Measurements from ENCODE around the gene SLC4A1. TPM values are rescaled to one million over a fixed set of nuclear protein-coding genes. Genes with fewer than 3 reads are reported as not detected.

Gene SLC4A1
- total and polyA plus RNA-seq, 2 experiments from 2014 or later, result not detected

DNA sequence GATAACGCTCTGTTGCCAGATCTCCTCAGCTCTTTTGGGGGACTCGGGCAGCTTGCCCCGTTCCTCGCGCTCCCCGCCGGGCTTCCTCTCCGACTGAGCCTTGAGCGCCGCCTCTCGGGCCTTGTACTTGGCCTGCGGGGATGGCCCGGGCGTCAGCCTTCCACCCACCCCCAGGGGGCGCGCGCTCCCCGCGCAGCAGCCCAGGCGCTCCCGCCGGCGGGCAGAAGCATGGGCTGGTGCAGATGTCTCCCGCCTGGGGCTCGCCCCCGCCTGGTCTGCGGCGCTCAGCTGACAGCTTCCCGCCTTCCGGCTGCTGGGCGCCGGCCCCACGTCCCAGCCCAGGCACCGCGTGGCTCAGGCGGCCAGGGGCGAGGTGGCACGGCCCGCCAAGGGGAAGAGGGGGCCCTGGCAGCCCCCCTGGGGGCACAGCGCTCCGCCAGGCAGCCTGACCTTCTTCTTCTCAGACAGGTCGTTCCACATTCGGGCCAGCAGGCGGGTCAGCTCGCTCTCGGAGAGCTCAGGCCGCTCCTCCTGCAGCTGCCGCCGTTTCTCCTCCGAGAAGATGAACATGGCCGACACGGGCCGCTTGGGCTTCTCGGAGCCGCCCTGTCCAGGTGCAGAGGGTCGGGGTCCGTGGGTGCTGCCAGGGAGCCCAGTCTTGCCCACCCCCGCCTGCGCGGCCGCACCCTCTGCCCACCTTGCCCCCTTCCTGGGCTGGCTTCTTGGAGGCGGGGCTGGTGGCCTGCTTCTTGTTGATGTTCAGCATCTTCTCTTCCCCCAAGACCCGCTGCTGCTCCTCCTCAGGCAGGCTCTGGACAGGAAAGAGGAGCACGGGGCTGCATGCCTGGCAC is 57.4 kb downstream of the SLC4A1 start:
- no peaks in the 10 kb centered on the region for H3K9me2 ChIP-seq (replicated peaks; ENCODE audit: insufficient read depth)
- H3K4me1 ChIP-seq (ENCODE audit: insufficient read depth), result peaks cover 3% of the 10 kb centered on the region
- no peak overlapping the region for H3K4me3 ChIP-seq
- H3K36me3 ChIP-seq (replicated peaks; ENCODE audit: insufficient read depth, low read depth), result no peaks in the 10 kb centered on the region
- H3K27ac ChIP-seq, result no peak overlapping the region
- DNase-seq (ENCODE audit: low spot score), result peak; percentile 93
- no peaks in the 10 kb centered on the region for H3K27me3 ChIP-seq
- H3K79me2 ChIP-seq, result no peaks in the 10 kb centered on the region
- 46% methylated on average over 57 of the region's 64 CpGs for WGBS (ENCODE audit: low lambda C conversion rate, missing lambda C conversion rate)
- no peaks in the 10 kb centered on the region for H4K20me1 ChIP-seq (ENCODE audit: insufficient read depth, poor library complexity, severe bottlenecking)
- H2AFZ ChIP-seq, result no peak overlapping the region
- no peaks in the 10 kb centered on the region for H3K9me3 ChIP-seq (ENCODE audit: low read depth)
- peak overlapping the region; percentile 25 for H3K4me2 ChIP-seq
- TF ChIP-seq, protein P1, sequence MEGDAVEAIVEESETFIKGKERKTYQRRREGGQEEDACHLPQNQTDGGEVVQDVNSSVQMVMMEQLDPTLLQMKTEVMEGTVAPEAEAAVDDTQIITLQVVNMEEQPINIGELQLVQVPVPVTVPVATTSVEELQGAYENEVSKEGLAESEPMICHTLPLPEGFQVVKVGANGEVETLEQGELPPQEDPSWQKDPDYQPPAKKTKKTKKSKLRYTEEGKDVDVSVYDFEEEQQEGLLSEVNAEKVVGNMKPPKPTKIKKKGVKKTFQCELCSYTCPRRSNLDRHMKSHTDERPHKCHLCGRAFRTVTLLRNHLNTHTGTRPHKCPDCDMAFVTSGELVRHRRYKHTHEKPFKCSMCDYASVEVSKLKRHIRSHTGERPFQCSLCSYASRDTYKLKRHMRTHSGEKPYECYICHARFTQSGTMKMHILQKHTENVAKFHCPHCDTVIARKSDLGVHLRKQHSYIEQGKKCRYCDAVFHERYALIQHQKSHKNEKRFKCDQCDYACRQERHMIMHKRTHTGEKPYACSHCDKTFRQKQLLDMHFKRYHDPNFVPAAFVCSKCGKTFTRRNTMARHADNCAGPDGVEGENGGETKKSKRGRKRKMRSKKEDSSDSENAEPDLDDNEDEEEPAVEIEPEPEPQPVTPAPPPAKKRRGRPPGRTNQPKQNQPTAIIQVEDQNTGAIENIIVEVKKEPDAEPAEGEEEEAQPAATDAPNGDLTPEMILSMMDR (IDR thresholded peaks at IDR 0.05; ENCODE audit: poor library complexity), result peak; percentile 84
- TF ChIP-seq EZH2 (IDR thresholded peaks at IDR 0.05; ENCODE audit: borderline replicate concordance), result no peak

- no peaks in the 10 kb centered on the region for H3K36me3 ChIP-seq (replicated peaks; ENCODE audit: insufficient read depth, low read depth)
- no peaks in the 10 kb centered on the region for H3K9me2 ChIP-seq (replicated peaks; ENCODE audit: insufficient read depth)
- no peak overlapping the region for H3K4me3 ChIP-seq
- H3K9me3 ChIP-seq (ENCODE audit: low read depth), result no peaks in the 10 kb centered on the region
- H3K27me3 ChIP-seq, result no peaks in the 10 kb centered on the region
- no peak for TF ChIP-seq EZH2phosphoT487 (IDR thresholded peaks at IDR 0.05; ENCODE audit: low read depth, severe bottlenecking, unreplicated experiment)
- TF ChIP-seq, protein P1 (IDR thresholded peaks at IDR 0.05; ENCODE audit: poor library complexity), result no peak
- no peak for TF ChIP-seq EZH2 (IDR thresholded peaks at IDR 0.05; ENCODE audit: borderline replicate concordance)
- no peak for DNase-seq (ENCODE audit: low spot score)
- H3K79me2 ChIP-seq, result no peaks in the 10 kb centered on the region
- no peak overlapping the region for H3K27ac ChIP-seq
- H3K4me2 ChIP-seq, result peak overlapping the region; percentile 25
- no peak overlapping the region for H2AFZ ChIP-seq
- 85% methylated on average over 11 of the region's 11 CpGs for whole genome bisulfite sequencing (ENCODE audit: low lambda C conversion rate, missing lambda C conversion rate)
- no peaks in the 10 kb centered on the region for H4K20me1 ChIP-seq (ENCODE audit: insufficient read depth, poor library complexity, severe bottlenecking)
- peaks cover 3% of the 10 kb centered on the region for H3K4me1 ChIP-seq (ENCODE audit: insufficient read depth)
Observed at GRCh38 chr17:44209786-44210341, 58.1 kb downstream of the SLC4A1 start.

DNA sequence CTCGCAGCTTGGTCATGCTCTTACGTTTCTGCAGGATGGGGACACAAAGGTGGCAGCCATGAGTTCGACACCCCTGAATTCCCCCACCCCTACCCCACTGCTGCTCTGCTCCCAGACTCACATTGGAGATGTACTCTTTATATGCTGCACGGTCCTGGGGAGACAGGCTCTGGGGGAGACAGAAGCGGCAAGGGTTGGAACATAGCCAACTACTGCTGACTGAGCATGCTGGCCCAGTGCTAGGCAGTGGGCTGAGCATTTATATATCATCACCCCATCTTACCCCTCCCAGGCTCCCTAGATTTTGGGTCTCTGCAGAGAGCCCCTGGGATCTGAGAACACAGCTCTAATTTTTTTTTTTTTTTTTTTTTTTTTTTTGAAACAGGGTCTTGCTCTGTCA is 60.2 kb downstream of the SLC4A1 start:
- no peak overlapping the region for H3K4me2 ChIP-seq
- H3K79me2 ChIP-seq, result no peaks in the 10 kb centered on the region
- no peak overlapping the region for H2AFZ ChIP-seq
- H3K4me1 ChIP-seq (ENCODE audit: insufficient read depth), result peaks cover 3% of the 10 kb centered on the region
- H3K36me3 ChIP-seq (replicated peaks; ENCODE audit: insufficient read depth, low read depth), result no peaks in the 10 kb centered on the region
- no peaks in the 10 kb centered on the region for H3K27me3 ChIP-seq
- H3K9me2 ChIP-seq (replicated peaks; ENCODE audit: insufficient read depth), result no peaks in the 10 kb centered on the region
- 96% methylated on average over 5 of the region's 5 CpGs for WGBS (ENCODE audit: low lambda C conversion rate, missing lambda C conversion rate)
- no peak for DNase-seq (ENCODE audit: low spot score)
- no peak overlapping the region for H3K27ac ChIP-seq
- no peak overlapping the region for H3K4me3 ChIP-seq
- no peak for TF ChIP-seq EZH2 (IDR thresholded peaks at IDR 0.05; ENCODE audit: borderline replicate concordance)
- TF ChIP-seq, protein P1 (IDR thresholded peaks at IDR 0.05; ENCODE audit: poor library complexity), result no peak
- TF ChIP-seq EZH2phosphoT487 (IDR thresholded peaks at IDR 0.05; ENCODE audit: low read depth, severe bottlenecking, unreplicated experiment), result no peak
- H4K20me1 ChIP-seq (ENCODE audit: insufficient read depth, poor library complexity, severe bottlenecking), result no peaks in the 10 kb centered on the region
- no peaks in the 10 kb centered on the region for H3K9me3 ChIP-seq (ENCODE audit: low read depth)
